HG02884 (cell line): ENCODE data around the gene PSME3IP1.

Experiments
- ATAC-seq: cut with Tn5 transposase; IDR thresholded peaks from one replicate; pipeline ENCODE4 v1.9.1; 2021; ENCODE audit warnings: mild to moderate bottlenecking, moderate library complexity; ENCODE audit not compliant: unreplicated experiment

PSME3IP1 gene

DNA sequence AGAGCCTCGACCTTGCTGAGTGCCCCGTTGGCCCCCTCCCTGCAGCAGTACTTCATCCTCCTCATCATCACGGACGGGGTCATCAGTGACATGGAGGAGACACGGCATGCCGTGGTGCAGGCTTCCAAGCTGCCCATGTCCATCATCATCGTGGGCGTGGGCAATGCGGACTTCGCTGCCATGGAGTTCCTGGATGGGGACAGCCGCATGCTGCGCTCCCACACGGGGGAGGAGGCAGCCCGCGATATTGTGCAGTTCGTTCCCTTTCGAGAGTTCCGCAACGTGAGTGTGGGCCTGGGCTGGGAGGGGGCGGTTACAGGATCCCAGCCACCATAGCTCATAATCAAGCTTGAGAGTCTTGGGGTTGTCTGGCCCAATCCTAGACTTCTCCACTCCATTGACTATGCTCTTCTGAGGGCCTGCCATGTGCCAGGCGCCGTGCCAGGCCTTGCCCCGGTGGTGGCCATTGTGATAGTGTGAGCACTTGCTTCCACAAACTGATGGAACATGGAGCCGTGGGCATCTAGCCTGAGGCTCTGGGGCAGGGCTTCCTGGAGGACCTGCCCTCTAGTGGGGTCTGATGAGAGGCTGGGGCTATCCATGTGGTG, 39.7 kb downstream of the PSME3IP1 start:
- ATAC-seq = no peak

DNA sequence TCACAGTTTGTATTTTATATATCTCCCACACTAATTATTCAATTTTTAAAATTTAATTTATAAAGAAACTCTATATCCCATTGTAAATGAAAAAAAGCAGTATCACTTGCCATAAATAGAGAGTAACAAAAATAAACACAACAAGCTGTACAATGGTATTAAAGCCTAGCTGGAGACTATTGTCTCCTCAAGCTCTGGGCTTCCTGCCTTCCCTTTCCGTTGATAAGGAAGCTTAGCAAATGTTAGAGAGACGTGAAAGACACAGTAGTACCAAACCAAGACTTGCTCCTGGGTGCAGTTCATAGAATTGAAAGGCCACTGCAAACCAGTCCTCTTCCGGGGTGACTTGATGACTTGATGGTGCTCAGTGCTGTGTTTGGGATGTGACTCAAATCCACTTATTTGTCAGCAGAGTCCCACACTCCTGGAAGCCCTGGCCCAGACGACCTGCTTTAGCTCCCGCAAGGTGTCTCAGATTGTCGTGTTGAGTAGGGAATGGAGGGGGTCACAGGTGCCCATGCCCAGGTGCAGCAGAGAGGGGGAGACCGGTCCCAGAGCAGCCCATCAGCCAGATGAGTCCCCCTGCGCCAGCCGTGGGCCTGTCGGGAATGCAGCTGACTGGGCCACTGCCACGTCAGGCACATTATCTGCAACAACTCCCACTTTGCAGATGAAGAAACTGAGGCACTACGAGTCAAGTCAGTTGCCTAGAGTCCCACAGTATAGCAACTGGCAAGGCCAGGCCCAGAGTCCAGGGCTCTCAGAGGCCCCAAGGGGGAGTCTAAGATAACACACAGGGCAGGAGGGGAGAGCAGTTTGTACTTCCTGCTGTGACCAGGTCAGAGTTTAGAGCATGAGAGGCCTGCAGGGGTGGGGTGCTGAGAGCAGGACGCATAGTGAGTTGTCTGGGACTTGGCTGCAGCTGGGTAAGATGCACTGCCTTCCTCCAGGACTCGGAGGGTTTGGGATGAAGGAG, 40.5 kb downstream of the PSME3IP1 start:
- no peak for ATAC-seq

GRCh38 chr16:57144027-57144426, 41.8 kb downstream of the PSME3IP1 start:
- ATAC-seq = no peak

DNA sequence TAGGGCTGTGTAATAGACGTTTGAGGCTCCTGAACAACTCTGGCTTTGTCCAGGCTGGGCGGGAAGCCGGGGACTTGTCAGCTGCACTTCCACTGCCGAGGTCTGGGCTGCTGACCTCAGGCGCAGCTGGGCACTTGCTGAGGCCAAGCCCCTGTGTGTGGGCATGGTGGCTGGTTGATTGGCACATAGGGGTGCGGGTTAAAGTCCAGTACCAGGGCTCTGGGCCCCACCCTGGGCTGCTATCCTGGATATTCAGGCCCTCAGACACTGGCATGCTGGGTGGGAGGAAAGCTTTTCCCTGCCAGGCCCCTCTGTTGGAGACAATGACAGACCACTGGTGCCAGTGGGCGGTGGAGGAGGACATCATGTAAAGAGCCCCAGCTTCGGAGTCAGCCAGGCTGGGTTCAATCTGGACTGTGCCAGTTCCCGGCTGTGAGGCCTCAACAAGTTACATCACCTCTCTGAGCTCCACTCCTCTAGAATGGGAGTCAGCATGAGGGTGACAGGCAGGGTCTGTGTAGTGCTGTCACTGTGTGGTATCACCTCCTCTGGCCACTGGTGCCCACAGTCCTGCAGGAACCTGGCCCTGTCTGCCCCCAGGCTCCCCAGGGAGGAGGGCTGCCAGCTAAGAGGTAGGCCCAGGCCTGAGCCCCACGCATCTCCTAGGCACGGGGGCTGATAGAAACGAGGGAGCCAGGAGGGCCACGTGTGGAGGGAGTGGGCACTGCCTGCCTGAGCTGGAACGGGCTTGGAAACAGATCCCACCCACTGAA, 42.5 kb downstream of the PSME3IP1 start:
- no peak for ATAC-seq

DNA sequence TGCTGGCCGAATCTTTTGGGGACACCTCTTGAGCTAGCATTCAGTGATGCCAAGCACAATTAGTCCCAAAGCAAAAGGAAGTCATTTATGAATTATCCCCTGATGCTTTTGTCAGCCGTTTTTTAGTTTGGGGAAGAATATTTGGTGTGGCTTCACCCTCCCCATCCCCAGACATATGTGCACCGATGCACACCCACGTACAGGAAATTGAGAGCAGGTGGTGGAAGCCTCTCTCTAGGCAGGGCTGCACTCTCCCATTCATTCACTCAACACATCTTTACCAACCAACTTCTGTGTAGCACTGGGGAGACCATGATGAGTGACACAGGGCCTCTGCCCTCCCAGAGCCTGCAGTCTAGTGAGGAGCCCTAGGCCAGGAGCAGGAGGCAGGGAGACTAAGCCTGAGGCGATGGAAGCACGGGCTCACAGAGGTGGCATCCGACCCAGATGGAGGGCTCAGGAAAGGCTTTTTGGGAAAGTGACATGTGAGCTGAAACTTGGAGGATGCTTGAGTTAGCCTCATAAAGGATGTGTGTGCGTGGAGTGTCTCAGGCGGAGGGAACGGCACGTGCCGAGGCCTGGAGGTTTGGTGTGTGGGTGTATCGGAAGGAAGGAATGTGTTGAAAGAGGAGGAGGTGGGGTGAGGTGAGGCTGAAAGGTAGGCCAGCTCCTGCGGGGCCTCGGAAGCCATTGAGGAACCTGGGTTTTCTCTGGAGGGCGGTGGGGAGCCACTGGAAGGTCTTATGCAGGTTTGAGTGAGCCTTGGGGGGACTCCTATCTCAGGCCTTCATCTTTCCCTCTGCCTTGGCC, 43.8 kb downstream of the PSME3IP1 start:
- ATAC-seq = no peak

- no peak for ATAC-seq
Measured at GRCh38 chr16:57140931-57141668, 44.7 kb downstream of the PSME3IP1 start.

DNA sequence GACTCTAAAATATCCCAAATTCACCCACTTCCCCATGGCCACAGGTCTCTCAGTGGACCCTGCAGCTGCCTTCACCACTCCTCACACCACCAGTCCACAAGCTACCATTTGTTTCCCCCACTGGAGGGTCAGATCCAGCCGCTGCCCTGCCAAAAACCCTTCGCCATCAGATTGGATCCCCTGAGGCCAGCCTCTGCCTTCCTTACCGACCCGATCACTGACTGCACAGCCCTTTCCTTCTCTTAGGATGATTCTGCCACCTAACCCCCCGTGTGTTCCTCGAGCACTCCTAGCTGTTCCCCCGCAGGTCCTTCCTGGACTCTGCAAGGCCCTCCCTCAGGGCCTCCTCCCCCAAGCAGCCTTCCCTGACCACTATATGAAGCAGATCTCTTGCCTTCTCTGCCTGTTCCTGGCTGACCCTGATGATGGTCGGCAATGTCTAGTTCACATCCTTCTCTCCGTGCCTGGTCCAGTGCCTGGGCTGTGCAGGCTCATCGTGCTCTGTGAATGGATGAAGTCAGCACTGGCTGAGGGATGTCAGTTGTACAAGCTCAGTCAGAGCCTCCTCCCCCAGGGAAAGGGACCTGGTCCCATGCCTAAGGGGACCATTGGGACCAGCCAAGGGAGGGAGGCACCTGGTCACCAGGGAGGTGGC, 47.4 kb downstream of the PSME3IP1 start:
- ATAC-seq = no peak

DNA sequence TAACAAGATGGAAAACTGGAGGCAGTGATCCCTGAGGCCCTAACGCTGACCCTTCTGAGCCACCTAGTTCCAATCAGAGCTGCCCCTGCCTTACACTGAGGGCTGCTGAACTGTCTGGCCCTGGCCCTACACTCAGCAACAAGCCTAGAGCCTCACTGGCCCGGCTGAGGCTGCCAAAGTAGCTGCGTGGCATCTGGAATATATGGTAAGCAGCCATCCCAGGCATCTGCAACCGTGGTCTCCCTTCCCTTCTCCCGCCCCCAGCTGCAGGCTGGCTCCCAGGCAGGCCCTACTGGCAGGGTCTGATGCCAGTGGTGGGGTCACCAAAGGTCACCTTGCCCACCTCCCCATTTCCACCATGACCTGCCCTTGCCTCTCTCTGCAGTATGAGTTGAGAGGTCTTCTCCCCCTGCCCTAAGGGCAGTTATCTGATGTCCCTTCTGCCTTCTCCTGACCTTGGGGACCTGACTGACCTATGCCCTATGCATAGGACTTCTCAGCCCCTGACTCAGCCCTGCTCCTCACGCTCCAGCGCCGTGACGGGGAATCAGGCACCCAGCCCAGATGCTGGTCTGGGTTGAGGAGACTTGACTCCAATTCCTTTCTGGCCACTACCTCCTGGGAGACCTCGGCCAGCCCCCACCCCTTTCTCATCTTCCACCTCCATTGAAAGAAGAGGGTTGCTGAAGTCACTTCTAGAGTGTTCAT, 48.1 kb downstream of the PSME3IP1 start:
- ATAC-seq = no peak

- ATAC-seq = no peak
Measured at GRCh38 chr16:57137043-57137442, 48.8 kb downstream of the PSME3IP1 start.

DNA sequence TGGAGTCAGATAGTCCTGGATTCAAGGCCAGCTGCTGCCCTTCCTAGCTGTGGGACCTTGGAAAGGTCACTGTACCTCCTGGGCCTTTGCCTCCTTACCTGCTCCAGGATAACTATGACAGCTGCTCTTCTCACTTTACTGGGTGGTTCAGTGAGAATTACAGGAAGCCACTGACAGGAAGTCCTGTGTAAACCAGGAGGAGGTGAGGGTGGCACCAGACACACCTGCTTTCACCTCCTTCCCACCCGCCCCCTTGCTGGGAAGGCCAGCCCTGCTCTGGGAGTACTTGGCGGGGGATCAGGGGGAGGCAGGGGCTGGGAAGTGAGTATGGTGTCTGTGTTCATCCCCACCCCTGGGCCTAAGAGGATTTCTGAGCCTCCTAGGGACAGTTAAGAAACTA, 50.9 kb downstream of the PSME3IP1 start:
- ATAC-seq = no peak

- no peak for ATAC-seq
Measured at GRCh38 chr16:57133886-57134285, 52.0 kb downstream of the PSME3IP1 start.

DNA sequence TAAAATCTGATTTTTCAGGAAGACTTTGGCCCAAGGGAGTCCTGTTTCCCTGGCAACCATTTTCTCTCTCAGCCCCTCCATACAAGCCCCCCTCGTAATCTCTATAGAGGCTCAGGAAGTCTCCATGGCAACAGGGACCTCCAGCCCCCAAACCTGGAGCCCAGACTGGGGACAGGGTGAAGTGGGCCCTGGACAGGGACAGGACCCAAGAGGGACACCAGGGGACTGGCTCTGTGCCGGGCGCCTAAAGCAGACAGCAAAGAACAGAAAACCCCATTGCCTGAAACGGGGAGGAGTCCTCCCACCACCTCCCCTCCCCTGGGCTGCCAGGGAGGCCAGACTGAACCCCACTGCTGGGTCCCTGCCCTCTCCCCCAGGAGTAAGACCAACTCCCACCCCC, 52.8 kb downstream of the PSME3IP1 start:
- ATAC-seq = no peak

DNA sequence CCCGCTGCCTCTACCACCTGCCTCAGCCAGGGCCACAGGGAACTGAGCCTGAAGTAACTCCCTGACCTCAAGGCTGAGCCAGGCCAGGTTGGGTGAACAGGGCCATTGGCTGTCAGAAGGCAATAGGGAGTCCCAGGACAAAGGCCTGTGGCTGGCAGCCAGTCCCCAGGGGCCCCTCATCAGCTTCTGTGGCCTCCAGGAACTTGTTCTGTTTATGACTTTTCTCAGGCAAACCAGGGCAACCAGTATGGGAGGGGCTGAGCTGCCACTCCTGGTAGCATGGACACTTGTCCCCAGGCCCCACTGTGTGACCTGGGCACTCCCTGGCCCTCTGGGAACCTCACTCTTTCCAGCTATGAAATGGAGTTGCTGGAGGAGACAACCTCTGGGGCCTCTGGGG, 53.4 kb downstream of the PSME3IP1 start:
- ATAC-seq = no peak

DNA sequence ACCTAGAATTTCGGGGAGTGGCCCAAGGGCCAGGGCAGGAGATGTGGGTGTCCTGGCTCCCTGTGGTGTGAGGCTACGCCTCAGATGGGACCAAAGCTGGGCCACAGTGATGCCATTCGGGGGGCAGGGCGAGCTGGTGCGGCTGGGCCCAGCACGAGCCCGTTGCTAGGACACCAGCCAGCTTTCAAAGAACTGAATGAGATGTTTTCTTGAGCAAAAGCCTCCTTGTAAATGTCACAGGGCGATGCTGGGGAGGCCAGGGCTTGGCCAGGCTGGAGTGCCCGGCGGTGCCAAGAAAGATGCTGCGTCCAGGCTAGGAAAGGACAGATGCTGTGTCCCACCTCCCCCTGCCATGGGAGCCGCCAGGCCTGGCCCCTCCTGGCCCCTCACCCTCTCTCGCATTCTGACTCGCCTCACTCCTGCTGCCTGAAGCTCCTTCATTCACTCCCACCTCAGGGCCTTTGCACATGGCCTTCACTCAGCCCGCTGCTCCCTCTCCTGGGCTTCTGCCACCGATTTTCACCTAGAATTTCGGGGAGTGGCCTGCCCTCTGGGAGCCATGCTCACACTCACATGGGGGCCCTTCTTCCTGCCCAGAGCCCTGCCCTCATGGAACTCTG, 54.4 kb downstream of the PSME3IP1 start:
- no peak for ATAC-seq

DNA sequence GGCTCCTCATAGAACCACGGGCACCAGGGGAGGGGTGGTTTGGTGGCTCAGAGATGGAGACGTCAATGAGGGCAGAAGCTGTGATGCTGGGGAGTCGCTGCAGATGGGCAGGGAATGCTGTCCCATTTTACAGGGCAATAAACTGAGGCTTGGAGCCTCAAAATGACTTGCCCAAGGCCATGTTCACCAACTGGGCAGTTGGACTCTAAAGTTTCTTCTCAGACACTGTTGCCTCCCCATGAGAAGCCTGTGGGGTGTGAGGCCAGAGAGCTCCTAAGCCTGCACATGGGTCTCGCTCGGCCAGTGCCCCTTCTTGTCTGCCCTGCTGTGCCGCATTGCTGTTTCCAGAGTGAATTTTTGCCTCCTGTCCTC, 54.9 kb downstream of the PSME3IP1 start:
- no peak for ATAC-seq

DNA sequence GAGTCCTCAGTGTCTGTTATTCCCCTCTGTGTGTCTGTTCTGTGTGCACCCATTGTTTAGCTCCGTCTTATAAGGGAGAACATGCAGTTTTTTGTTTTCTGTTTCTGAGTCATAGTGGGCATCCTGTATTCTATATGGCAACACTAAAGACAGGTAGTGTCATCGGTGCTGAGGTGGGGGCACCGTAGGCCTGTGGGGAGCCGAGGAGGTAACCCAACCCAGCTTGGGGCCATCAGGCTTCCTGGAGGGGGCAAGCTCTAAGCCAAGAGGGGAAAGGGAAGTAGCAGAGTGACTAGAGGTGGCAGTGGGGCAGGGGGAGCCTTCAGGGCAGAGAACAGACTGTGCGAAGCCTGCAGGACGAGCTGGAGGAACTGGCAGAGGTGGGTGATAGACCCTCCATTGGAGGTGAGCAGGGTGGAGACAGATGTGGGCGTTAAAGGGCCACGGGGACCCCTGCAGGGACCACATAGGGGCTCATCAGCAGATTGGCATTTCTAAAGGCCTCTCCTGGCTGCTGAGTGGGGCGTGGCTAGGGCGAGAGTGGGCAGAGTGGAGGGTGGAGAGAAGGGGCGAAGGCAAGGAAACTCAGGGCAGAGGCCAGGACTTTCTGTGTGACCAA, 57.0 kb downstream of the PSME3IP1 start:
- ATAC-seq = no peak

DNA sequence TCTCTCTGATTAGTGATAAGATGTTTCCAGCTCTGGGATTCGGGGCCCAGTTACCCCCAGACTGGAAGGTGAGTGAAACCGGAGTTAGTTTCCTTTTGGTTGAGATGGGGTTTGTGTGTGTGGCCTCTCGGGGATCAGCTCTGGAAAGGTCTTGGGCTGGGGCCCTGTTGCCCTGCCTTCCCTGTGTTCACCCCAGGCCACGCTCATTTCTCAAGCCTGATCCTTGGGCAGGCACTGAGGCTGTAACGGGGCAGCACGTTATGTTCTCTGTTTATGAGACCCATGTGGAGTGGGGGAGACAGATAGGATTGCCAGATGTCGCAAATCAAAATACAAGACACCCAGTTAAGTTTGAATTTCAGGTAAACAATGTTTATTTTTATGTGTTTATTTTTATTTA, 58.0 kb downstream of the PSME3IP1 start:
- no peak for ATAC-seq
